MV-4-11 (cell line): ENCODE measurements around the gene NBPF12.
"Not testable (repeated sequence)": the region's sequence is repeated elsewhere in the genome, so short reads cannot be mapped to it uniquely, and the experiment has no call there.

Source experiments
- DNase-seq: peaks from one replicate; lab custom pipeline; 2025; lab: John Stamatoyannopoulos, UW

Gene NBPF12

GRCh38 chr1:146972681-146973080 is 34.6 kb downstream of the NBPF12 start:
- not testable (repeated sequence) for DNase-seq

GRCh38 chr1:146985855-146986254 is 47.7 kb downstream of the NBPF12 start:
- DNase-seq: not testable (repeated sequence)

- DNase-seq: not testable (repeated sequence)
These were observed 48.3 kb downstream of the NBPF12 start for GRCh38 chr1:146986450-146986849.

- not testable (repeated sequence) for DNase-seq
These were observed 49.4 kb downstream of the NBPF12 start for GRCh38 chr1:146987502-146987901.

- not testable (repeated sequence) for DNase-seq
These were observed 51.3 kb downstream of the NBPF12 start for GRCh38 chr1:146989455-146989854.

- DNase-seq: not testable (repeated sequence)
These were observed 70.4 kb downstream of the NBPF12 start for GRCh38 chr1:147008495-147008894.

GRCh38 chr1:147026975-147027374 is 88.9 kb downstream of the NBPF12 start:
- DNase-seq: not testable (repeated sequence)

- DNase-seq: peak; percentile 58
These were observed 92.0 kb downstream of the NBPF12 start for GRCh38 chr1:147030066-147030653.

- no peak for DNase-seq
These were observed 101.8 kb downstream of the NBPF12 start for GRCh38 chr1:147039916-147040315.

GRCh38 chr1:147042891-147043290 is 104.8 kb downstream of the NBPF12 start:
- DNase-seq: not testable (repeated sequence)

- not testable (repeated sequence) for DNase-seq
These were observed 106.4 kb downstream of the NBPF12 start for GRCh38 chr1:147044511-147044910.
